RWPE2 (cell line): ENCODE measurements around the gene MYL7.

Experiments
- ATAC-seq: fragments of 200-7000 bp; cut with Tn5 transposase; 3 replicates; pipeline ENCODE4 v1.9.1; 2021; ENCODE audit warnings: low read depth
- DNase-seq: peaks from one replicate; pipeline ENCODE4 v3.0.0-alpha.2; 2020; ENCODE audit warnings: low spot score
- H3K27ac ChIP-seq: fragments of 450-650 bp; 2 replicates; pipeline ENCODE4 v1.5.1; 2017; ENCODE audit warnings: mild to moderate bottlenecking; ENCODE audit not compliant: poor library complexity, severe bottlenecking
- H3K27me3 ChIP-seq: fragments of 250-450 bp; sonication (Bioruptor Pico); 2 replicates; pipeline ENCODE4 v1.5.1; 2021; ENCODE audit warnings: mild to moderate bottlenecking, moderate library complexity; ENCODE audit not compliant: insufficient read depth, poor library complexity, severe bottlenecking
- H3K36me3 ChIP-seq: fragments of 250-450 bp; sonication (Bioruptor Pico); 2 replicates; pipeline ENCODE4 v1.5.1; 2020; ENCODE audit warnings: low read depth, mild to moderate bottlenecking, moderate library complexity
- H3K4me1 ChIP-seq: fragments of 250-450 bp; sonication (Bioruptor Pico); 2 replicates; pipeline ENCODE4 v1.5.1; 2021; ENCODE audit warnings: mild to moderate bottlenecking, moderate library complexity; ENCODE audit not compliant: insufficient read depth, poor library complexity, severe bottlenecking
- H3K4me3 ChIP-seq: fragments of 250-450 bp; sonication (Bioruptor Pico); 2 replicates; pipeline ENCODE4 v1.5.1; 2021; ENCODE audit warnings: mild to moderate bottlenecking, moderate library complexity; ENCODE audit not compliant: severe bottlenecking
- H3K9me3 ChIP-seq: fragments of 250-450 bp; sonication (Bioruptor Pico); 2 replicates; pipeline ENCODE4 v1.5.1; 2021; ENCODE audit warnings: mild to moderate bottlenecking, moderate library complexity; ENCODE audit not compliant: severe bottlenecking
- CTCF ChIP-seq: fragments of 450-650 bp; IDR thresholded peaks from one replicate; pipeline ENCODE4 v1.5.1; 2017; ENCODE audit warnings: mild to moderate bottlenecking, moderate library complexity; ENCODE audit not compliant: poor library complexity, severe bottlenecking

The MYL7 gene

GRCh38 chr7:44141221-44141850 lies at the start of gene MYL7:
Gene MYL7, minus strand, starts transcription at chr7:44141332. Its CDS starts 27 bp downstream, at chr7:44141305.
- H3K4me3 ChIP-seq: no peak within 1 kb of the TSS
- H3K4me1 ChIP-seq: no peaks in the 10 kb centered on the region
- H3K27ac ChIP-seq: no peak within 1 kb of the TSS
- H3K36me3 ChIP-seq: no peaks in the 10 kb centered on the region
- H3K9me3 ChIP-seq: no peaks in the 10 kb centered on the region
- ATAC-seq (no peak), DNase-seq (peak; percentile 33)
- H3K27me3 ChIP-seq: no peaks in the 10 kb centered on the region
- TF ChIP-seq CTCF: no peak

GRCh38 chr7:44189993-44190872 lies 49.1 kb upstream of the MYL7 start:
- Histone ChIP-seq H3K36me3 (no peaks in the 10 kb centered on the region), H3K4me1 (no peaks in the 10 kb centered on the region), H3K27ac (no peak overlapping the region), H3K27me3 (no peaks in the 10 kb centered on the region), H3K9me3 (no peaks in the 10 kb centered on the region), H3K4me3 (no peak overlapping the region)
- DNase-seq: peak; percentile 29
- no peak for ATAC-seq
- TF ChIP-seq CTCF: no peak

GRCh38 chr7:44189286-44189992 lies 48.3 kb upstream of the MYL7 start, which contains the start of gene GCK:
Gene GCK, minus strand, starts transcription at chr7:44189439. Its CDS starts 486 bp downstream, at chr7:44188953.
- no peaks in the 10 kb centered on the region for H3K36me3 ChIP-seq
- ATAC-seq: no peak
- H3K4me1 ChIP-seq: peaks cover 6% of the 10 kb centered on the region
- H3K27me3 ChIP-seq: no peaks in the 10 kb centered on the region
- no peak within 1 kb of the TSS for H3K27ac ChIP-seq
- no peaks in the 10 kb centered on the region for H3K9me3 ChIP-seq
- TF ChIP-seq CTCF: no peak
- DNase-seq: peak; percentile 26
- H3K4me3 ChIP-seq: no peak within 1 kb of the TSS

- ATAC-seq: no peak
- Histone ChIP-seq H3K4me3 (no peak overlapping the region), H3K4me1 (peaks cover 12% of the 10 kb centered on the region), H3K36me3 (no peaks in the 10 kb centered on the region), H3K9me3 (no peaks in the 10 kb centered on the region), H3K27me3 (no peaks in the 10 kb centered on the region), H3K27ac (no peak overlapping the region)
- no peak for TF ChIP-seq CTCF
- no peak for DNase-seq
Observed at GRCh38 chr7:44188480-44189225, 47.5 kb upstream of the MYL7 start.
